T-helper 1 cell treated with Interleukin-12 subunit alpha and Interleukin-12 subunit beta and Interleukin-4 antibody, amounts not matched to agents 30 μg/mL and 1 μg/mL, for 36 hours (primary cell): ENCODE data around the gene HMGN2.

Experiments
- H3K27ac Mint-ChIP-seq: one replicate; pipeline ENCODE4 v1.8.0; 2021; ENCODE audit warnings: mild to moderate bottlenecking, mixed read lengths
- H3K27me3 Mint-ChIP-seq: one replicate; pipeline ENCODE4 v1.8.0; 2021; ENCODE audit warnings: low read depth, mixed read lengths
- H3K36me3 Mint-ChIP-seq: one replicate; pipeline ENCODE4 v1.8.0; 2021; ENCODE audit warnings: low read depth, mixed read lengths
- H3K4me1 Mint-ChIP-seq: one replicate; pipeline ENCODE4 v1.8.0; 2021; ENCODE audit warnings: low read depth, mixed read lengths
- H3K4me3 Mint-ChIP-seq: one replicate; pipeline ENCODE4 v1.8.0; 2021; ENCODE audit warnings: mild to moderate bottlenecking, moderate library complexity, mixed read lengths
- H3K9me3 Mint-ChIP-seq: one replicate; pipeline ENCODE4 v1.8.0; 2021; ENCODE audit warnings: mixed read lengths

HMGN2 gene

GRCh38 chr1:26472320-26472900, at the start of gene HMGN2:
Gene HMGN2, plus strand, starts transcription at chr1:26472440. Its CDS starts 173 bp downstream, at chr1:26472613.
- H3K36me3 Mint-ChIP-seq, result peaks cover 55% of the 10 kb centered on the region
- peaks cover 43% of the 10 kb centered on the region for H3K4me1 Mint-ChIP-seq

DNA sequence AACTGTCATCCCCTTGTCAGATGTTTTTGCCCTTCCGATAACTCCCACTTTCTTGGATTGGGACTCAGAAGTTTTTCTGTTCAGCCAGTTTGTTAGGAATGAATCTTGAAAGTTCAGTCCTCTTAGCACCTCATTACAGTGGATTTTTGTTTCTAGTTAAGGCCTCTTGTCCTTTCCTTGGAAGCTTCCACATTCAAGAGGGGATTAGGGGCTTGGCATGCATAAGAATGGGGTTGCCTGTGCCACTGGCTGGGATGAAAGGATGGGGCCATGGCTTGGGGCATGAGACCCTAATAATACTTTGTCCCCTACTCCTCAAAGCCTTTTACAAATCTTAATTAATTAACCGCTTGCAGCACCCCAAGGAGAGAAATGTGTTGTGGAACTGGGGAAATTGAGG, 42.5 kb upstream of the HMGN2 start:
- Mint-ChIP-seq H3K36me3 (peaks cover 6% of the 10 kb centered on the region), H3K27me3 (peaks cover 18% of the 10 kb centered on the region), H3K27ac (no peak overlapping the region), H3K4me1 (peaks cover 15% of the 10 kb centered on the region), H3K4me3 (no peak overlapping the region), H3K9me3 (no peaks in the 10 kb centered on the region)

More at GRCh38 chr1:26472320-26472900, at the start of gene HMGN2:
- Mint-ChIP-seq H3K9me3 (no peaks in the 10 kb centered on the region), H3K27ac (peak within 1 kb of the TSS; percentile 97), H3K4me3 (peak within 1 kb of the TSS; percentile 94), H3K27me3 (no peaks in the 10 kb centered on the region)

- peaks cover 15% of the 10 kb centered on the region for H3K4me1 Mint-ChIP-seq
- H3K36me3 Mint-ChIP-seq, result peaks cover 6% of the 10 kb centered on the region
- H3K27me3 Mint-ChIP-seq, result peaks cover 11% of the 10 kb centered on the region
- H3K27ac Mint-ChIP-seq, result peak within 1 kb of the TSS; percentile 97
- H3K9me3 Mint-ChIP-seq, result no peaks in the 10 kb centered on the region
- H3K4me3 Mint-ChIP-seq, result peak within 1 kb of the TSS; percentile 98
Measured at GRCh38 chr1:26431979-26432695, 40.1 kb upstream of the HMGN2 start, which contains the start of gene DHDDS. Gene DHDDS, plus strand, starts transcription at chr1:26432321. Its CDS starts 625 bp downstream, at chr1:26432946.

DNA sequence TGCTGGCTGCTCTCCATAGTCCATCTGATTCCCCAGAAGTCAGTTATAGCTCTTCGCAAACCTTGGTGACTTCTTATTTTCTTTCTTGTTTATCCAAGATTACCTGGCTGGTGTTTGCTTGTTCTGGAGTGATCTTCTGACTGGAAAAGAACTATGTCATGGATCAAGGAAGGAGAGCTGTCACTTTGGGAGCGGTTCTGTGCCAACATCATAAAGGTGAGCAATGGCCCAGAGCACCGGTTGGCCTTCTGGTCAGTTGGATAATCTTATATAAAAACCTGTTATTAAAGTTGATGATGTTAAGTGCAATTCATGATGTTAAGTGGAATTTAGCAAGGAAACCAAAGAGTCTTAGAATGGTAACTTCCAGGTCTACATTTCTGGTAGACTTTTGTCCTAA, 39.4 kb upstream of the HMGN2 start:
- Mint-ChIP-seq H3K4me3 (peak overlapping the region; percentile 98), H3K27ac (peak overlapping the region; percentile 97), H3K4me1 (peaks cover 15% of the 10 kb centered on the region), H3K9me3 (no peaks in the 10 kb centered on the region), H3K27me3 (peaks cover 11% of the 10 kb centered on the region), H3K36me3 (peaks cover 6% of the 10 kb centered on the region)

DNA sequence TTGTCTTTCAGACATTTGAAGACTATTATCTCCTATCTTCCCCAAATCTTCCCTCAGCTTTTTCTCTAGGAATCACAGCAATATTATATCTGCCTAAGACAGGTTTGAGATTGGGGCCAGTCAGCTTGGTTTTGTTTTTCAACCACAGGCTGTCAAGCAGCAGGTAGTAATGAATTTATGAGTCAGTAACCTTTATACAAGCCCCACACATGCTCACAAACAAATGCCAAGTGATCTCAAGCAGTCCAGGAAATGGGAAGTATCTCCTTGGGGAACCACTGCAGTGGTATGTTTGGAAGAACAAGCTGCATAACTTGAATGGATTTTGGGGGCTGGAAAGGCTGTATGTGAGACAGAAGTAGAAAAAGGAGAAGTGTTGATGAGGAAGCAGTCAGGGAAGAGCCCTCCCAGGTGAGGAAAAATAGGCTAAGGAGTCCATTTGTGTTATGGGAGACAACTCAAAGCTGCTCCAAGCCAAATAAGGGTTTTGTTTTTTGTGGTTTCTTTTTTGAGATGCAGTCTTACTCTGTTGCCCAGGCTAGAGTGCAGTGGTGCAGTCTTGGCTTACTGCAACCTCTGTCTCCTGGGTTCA, 38.0 kb upstream of the HMGN2 start:
- H3K4me3 Mint-ChIP-seq, result peak overlapping the region; percentile 19
- peaks cover 15% of the 10 kb centered on the region for H3K4me1 Mint-ChIP-seq
- H3K27me3 Mint-ChIP-seq, result peaks cover 11% of the 10 kb centered on the region
- peaks cover 20% of the 10 kb centered on the region for H3K36me3 Mint-ChIP-seq
- H3K9me3 Mint-ChIP-seq, result no peaks in the 10 kb centered on the region
- H3K27ac Mint-ChIP-seq, result peak overlapping the region; percentile 36

DNA sequence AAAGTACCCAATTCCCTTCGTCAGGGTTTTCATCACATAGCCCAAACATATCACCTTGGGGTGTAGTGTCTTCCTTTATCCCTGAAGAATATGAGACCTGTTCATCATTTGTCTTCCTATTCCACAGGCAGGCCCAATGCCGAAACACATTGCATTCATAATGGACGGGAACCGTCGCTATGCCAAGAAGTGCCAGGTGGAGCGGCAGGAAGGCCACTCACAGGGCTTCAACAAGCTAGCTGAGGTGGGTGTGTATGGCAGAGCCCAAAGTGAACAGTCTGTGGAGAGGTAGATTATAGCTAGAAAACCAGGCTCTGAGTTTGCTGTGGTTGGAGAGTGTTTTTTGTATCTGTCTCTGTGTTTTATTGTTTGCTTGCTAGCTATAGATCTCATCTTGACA, 34.2 kb upstream of the HMGN2 start:
- peaks cover 10% of the 10 kb centered on the region for H3K4me1 Mint-ChIP-seq
- H3K9me3 Mint-ChIP-seq, result no peaks in the 10 kb centered on the region
- no peak overlapping the region for H3K27ac Mint-ChIP-seq
- no peak overlapping the region for H3K4me3 Mint-ChIP-seq
- peaks cover 38% of the 10 kb centered on the region for H3K36me3 Mint-ChIP-seq
- H3K27me3 Mint-ChIP-seq, result no peaks in the 10 kb centered on the region

DNA sequence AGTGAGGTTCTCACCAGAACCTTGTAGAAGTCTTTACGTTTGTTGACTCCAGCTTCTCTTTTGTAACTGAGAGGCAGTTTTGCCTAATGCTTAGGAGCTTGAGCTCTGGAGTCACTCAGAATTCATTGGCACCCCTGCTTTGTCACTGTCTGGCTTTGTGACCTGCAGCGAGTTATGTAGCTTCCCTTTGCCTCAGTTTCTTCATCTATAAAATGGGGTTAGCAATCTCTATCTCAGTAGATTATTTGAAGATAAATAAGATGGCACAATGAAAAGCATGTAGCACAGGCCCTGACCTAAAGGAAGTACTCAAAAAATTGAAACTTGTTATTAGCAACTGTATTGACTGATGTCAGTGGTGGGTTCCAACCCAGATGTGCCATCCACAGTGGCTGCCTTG, 32.0 kb upstream of the HMGN2 start:
- H3K4me3 Mint-ChIP-seq, result no peak overlapping the region
- peaks cover 2% of the 10 kb centered on the region for H3K4me1 Mint-ChIP-seq
- peaks cover 48% of the 10 kb centered on the region for H3K36me3 Mint-ChIP-seq
- no peak overlapping the region for H3K27ac Mint-ChIP-seq
- no peaks in the 10 kb centered on the region for H3K9me3 Mint-ChIP-seq
- no peaks in the 10 kb centered on the region for H3K27me3 Mint-ChIP-seq

DNA sequence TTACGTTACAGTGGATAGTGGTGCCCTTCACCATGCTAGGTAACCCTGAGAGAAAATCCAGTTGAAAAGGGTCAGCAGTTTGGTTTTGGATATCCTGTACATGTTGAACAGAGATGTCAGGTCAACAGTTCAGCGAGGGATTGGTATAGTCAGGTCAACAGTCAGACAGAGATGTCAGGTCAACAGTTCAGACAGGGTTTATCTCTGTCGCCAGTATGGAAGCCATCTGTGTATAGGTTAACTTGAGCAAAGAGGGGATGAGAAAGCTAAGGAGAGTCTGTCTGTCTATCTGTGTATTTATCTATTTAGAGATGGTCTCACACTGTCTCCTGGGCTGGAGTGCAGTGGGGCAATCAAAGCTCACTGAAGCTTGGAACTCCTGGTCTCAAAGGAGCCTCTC, 22.4 kb upstream of the HMGN2 start:
- Mint-ChIP-seq H3K9me3 (no peaks in the 10 kb centered on the region), H3K36me3 (peaks cover 36% of the 10 kb centered on the region), H3K27ac (no peak overlapping the region), H3K27me3 (no peaks in the 10 kb centered on the region), H3K4me3 (no peak overlapping the region), H3K4me1 (no peaks in the 10 kb centered on the region)

GRCh38 chr1:26450908-26451307, 21.3 kb upstream of the HMGN2 start:
- H3K9me3 Mint-ChIP-seq, result no peaks in the 10 kb centered on the region

DNA sequence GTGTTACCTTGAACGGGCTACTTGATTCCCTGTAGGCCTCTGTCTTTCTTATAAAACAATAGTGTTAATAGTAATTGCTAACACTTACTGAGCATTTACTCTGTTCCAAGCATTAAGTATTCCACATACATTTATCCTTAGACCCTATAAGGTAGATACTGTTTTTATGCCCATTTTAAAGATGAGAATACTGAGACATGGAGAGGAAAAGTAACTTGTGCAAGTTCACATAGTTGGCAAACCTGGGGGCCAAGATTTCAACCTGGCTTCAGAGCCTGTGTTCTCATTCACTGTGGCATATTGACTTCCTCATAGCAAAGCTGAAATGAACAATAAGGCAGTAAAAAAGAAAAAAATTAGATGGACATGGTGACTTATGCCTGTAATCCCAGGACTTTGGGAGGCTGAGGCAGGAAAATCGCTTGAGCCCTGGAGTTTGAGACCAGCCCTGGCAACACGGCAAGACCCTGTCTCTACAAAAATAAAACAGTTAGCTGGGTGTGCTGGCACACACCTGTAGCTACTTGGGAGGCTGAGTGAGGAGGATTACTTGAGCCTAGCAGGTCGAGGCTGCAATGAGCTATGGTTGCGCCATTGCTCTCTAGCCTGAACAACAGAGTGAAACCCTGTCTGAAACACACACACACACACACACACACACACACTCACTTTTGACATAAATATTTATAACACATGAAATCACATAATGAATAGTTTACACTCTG, 19.6 kb upstream of the HMGN2 start:
- no peaks in the 10 kb centered on the region for H3K9me3 Mint-ChIP-seq
- H3K27me3 Mint-ChIP-seq, result no peaks in the 10 kb centered on the region
- H3K4me3 Mint-ChIP-seq, result no peak overlapping the region
- no peak overlapping the region for H3K27ac Mint-ChIP-seq
- H3K36me3 Mint-ChIP-seq, result peaks cover 32% of the 10 kb centered on the region
- H3K4me1 Mint-ChIP-seq, result no peaks in the 10 kb centered on the region

More at GRCh38 chr1:26450908-26451307, 21.3 kb upstream of the HMGN2 start:
- H3K4me1 Mint-ChIP-seq, result no peaks in the 10 kb centered on the region
- H3K27ac Mint-ChIP-seq, result no peak overlapping the region
- H3K4me3 Mint-ChIP-seq, result no peak overlapping the region
- H3K36me3 Mint-ChIP-seq, result peaks cover 41% of the 10 kb centered on the region
- H3K27me3 Mint-ChIP-seq, result no peaks in the 10 kb centered on the region

DNA sequence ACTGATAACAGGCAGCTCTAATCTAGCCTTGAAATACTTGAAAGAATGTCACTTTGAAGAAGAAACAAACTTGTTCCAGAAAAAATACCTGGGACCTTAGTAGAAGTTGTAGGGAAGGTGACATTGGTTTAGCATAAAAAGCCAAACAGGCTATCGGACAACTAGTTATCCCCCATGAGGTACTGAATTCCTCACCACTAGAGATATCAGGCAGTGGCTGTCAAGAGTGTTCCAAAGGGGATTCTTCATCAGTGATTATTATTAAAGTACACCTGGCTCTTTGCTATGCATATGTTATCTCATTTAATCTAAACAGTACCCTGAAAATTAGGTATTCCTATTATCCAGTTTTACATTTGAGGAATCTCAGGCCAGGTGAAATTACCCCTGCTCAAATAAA, 13.1 kb upstream of the HMGN2 start:
- H3K27ac Mint-ChIP-seq, result no peak overlapping the region
- no peaks in the 10 kb centered on the region for H3K4me1 Mint-ChIP-seq
- no peaks in the 10 kb centered on the region for H3K27me3 Mint-ChIP-seq
- no peaks in the 10 kb centered on the region for H3K9me3 Mint-ChIP-seq
- H3K4me3 Mint-ChIP-seq, result no peak overlapping the region
- peaks cover 42% of the 10 kb centered on the region for H3K36me3 Mint-ChIP-seq

DNA sequence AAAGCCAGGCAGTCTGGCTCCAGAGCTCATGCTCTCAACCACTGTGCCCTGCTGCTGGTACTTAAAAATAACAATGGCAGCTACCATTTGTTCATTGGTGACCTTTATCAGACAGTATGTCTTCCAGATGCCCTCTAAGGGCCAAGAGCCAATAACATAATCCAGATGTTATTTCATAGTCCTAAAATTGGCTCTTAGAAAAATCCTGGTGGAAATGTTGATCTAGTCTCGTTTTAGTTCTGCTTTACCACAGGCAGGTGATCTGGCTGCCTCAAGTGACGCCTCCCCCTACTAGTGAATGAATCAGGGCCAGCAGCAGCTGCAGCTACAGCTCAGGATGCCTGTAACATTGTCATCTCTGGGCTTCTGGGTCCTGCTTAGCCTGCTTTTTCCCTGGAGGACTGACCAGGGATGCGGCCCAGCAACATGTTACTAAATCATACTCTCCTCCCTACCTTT, 12.6 kb upstream of the HMGN2 start:
- H3K27ac Mint-ChIP-seq, result no peak overlapping the region
- H3K4me3 Mint-ChIP-seq, result no peak overlapping the region
- peaks cover 40% of the 10 kb centered on the region for H3K36me3 Mint-ChIP-seq
- H3K9me3 Mint-ChIP-seq, result no peaks in the 10 kb centered on the region
- H3K27me3 Mint-ChIP-seq, result no peaks in the 10 kb centered on the region
- H3K4me1 Mint-ChIP-seq, result no peaks in the 10 kb centered on the region

DNA sequence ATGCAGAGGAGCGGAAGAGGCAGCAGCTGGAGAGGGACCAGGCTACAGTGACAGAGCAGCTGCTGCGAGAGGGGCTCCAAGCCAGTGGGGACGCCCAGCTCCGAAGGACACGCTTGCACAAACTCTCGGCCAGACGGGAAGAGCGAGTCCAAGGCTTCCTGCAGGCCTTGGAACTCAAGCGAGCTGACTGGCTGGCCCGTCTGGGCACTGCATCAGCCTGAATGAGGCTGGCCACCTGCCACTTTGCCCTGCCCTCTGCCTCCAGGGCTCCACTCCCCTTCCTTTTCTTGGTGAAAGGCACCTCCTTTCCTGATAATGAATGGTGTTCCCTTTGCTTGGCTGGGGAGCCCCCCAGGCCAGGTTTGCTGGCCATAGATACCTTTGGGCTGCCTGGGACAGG, 3.3 kb upstream of the HMGN2 start:
- Mint-ChIP-seq H3K36me3 (peaks cover 41% of the 10 kb centered on the region), H3K4me1 (peaks cover 24% of the 10 kb centered on the region), H3K4me3 (no peak overlapping the region), H3K9me3 (no peaks in the 10 kb centered on the region), H3K27me3 (no peaks in the 10 kb centered on the region), H3K27ac (no peak overlapping the region)

GRCh38 chr1:26469558-26469957, 2.7 kb upstream of the HMGN2 start:
- H3K27me3 Mint-ChIP-seq, result no peaks in the 10 kb centered on the region
- no peaks in the 10 kb centered on the region for H3K9me3 Mint-ChIP-seq
- H3K27ac Mint-ChIP-seq, result no peak overlapping the region
- peaks cover 48% of the 10 kb centered on the region for H3K36me3 Mint-ChIP-seq
- no peak overlapping the region for H3K4me3 Mint-ChIP-seq
- peaks cover 30% of the 10 kb centered on the region for H3K4me1 Mint-ChIP-seq
